NCI-H1930 (cell line): ENCODE measurements around the gene PPFIBP2.

Experiments
- DNase-seq, 2 experiments: peaks; one replicate each; lab custom pipeline; 2025; lab: John Stamatoyannopoulos, UW

The PPFIBP2 gene

DNA sequence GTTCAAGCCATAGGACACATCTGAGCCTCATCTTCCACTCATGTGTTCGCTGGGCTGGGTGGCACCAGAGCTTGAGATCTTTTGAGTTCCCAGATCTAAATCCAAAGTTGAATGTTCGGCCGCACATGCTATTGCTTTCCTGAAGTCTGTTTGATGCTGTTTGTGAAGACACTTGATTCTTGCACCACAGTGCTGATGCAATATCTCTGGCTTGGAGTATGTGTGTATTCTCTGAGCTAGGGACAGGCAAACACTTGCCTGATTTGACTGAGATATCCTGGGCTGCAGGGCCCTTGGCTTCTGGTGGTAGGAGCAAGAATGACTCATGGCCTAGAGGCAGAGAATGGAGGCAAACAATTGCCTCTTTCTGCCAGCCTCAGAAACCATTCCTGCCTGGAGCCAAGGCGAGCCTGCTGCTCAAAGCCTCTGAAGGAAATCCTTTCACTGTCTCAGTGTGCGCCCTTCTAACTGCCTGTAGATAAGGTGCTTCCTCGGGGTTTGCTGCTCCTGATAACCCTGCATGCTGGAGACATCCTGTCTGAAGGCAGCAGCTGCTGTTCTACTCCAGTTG is 86.5 kb downstream of the PPFIBP2 start:
- DNase-seq, result no peak

DNA sequence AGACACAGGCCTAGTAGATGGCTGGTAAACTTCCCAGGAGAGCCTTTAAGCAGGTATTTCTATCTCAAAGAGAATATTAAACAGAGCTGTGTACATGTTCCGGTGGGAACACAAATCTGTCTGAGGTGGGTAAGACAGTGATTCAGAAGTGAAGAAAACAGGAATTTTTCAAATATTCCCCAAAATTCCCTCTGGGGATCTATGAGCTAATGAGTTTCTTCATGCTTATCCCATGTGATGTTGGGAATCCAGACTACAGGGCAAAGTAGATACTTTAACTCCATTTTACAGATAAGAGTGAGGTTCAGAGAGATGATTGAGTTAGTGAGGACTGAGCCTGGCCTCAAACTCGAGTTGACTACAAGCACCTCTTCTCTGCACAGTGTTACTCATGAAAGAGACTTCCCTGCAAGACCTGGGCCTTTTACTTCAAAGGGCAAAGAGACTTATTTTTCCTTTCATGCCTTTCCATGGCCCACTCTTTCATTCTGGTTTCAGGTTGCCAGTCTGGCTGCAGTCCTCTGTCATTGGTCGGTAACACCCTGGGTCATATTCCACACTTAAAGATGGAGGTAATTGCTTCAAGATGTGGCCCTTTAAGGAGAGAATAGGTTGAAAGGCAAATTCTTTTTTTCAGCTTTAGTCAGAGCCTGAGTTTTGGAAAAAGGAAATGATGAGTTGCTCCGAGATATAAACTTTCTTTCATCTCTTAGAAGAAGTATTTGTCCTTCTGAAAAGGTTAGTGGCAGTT is 89.4 kb downstream of the PPFIBP2 start:
- DNase-seq, result no peak

DNA sequence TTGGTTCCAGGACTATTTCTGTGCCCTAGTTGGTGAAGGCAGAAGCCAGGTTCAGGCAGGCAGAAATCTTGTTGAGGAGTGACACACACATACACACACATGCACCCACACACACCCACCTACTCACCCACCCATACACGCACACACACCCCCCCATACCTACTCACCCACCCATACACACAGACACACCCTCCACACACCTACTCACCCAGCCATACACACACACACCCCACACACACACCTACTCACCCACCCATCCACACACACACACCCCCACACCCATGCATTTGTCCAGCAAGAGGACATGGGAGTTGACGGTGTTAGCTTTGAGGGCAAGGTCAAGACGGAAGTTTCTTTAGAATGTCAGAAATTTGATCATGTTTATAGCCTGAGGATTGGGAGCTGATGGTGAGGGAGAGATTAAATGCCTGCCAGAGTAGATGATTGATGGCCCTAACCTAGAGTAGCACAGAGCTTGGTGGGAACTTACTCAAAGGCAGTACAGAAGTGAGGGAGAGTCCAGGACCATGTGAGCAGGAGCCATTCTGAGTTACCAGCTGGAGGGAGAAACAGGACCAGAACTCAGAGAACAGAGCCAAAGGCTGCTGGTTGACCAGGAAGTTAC is 90.6 kb downstream of the PPFIBP2 start:
- DNase-seq, result no peak

DNA sequence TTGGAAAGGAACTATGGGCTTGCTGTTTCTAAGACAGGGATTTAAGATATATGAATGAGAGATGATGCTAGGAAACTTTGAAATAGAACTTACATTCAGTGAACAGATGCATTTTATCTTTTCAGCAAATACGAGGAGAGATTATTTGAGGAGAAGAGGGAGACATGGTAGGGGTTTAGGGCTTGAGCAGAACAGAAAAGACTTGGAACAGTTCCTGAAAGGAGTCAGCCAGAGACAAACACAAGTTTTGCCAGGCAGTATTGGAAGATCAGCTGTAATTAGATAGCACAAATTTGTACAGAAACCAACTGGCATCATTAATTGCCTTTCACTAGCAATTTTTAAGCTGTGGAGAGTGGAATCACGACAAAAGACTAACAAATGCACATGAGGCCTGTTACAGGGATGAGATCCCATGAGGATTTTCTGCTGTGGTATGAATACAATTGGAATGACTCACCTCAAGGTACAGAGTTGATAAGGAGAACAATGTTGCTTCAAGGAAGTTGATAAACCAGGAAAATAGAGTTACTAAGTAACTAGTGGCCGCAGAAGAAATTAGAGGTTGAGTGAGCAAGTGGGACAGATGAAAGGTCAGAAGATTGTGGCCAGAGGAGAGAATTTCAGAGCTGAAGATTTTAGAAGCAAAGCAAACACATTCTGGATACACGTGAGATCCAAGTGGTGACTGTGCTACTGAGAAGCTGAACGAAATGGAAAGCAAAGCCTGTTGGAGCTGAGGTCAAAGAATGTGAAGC is 91.6 kb downstream of the PPFIBP2 start:
- DNase-seq, result no peak

DNA sequence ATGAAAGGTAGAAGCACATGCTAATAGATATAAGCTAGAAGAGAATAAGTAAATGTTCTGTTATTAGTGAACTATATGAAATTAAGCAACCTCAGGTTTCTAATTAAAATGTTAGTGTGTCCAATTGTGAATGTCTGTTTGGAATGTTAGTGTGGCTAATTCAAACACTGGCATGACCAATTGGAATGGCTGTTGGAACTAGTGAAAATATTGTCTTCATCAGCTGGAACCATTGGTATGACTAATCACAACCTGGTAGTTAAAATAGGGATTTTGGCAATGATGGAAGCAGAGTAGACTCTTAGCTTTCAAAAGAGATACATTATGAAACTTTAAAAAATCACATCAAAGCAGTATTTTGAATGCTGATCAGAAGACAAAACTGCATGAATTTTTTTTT is 92.7 kb downstream of the PPFIBP2 start:
- no peak for DNase-seq

GRCh38 chr11:7609015-7609414 is 95.2 kb downstream of the PPFIBP2 start:
- DNase-seq, result no peak

DNA sequence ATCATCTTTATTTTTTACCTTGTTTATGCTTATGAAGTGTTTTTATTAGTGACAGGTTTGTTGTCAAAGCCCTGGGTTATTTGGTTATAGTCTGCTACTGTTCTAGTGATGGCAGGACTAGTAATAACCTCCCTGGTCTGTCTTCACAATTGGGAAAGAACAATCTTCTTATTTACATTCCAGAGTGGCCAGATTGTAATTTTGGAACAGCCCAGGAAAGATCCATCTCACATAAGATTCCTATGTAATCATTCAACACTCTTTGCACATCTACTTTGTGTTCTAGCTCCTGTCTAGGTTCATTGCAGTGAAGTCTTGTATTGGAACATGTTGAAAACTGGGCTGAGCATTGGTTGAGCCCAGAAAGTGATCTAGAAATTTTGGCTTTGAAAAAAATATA is 95.7 kb downstream of the PPFIBP2 start:
- DNase-seq, result no peak

DNA sequence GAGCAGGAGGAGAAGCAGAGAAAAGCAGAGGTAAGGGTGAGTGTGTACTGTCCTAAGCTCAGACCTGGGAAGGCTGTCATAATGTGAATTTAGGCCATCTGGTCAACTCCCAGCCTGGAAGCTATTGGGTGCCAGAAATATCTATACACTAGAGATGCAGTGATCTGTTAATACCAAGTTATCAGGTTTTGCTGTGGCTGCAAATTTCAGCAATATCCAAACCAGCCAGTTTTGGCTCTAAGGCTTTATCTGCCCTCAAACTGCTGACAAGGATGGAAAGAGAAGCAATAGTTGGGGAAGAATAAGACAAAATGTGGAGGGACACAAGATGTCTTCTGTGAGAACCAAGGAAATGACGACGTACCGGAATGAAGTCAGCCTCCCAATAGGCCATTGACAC is 96.6 kb downstream of the PPFIBP2 start:
- DNase-seq, result no peak

DNA sequence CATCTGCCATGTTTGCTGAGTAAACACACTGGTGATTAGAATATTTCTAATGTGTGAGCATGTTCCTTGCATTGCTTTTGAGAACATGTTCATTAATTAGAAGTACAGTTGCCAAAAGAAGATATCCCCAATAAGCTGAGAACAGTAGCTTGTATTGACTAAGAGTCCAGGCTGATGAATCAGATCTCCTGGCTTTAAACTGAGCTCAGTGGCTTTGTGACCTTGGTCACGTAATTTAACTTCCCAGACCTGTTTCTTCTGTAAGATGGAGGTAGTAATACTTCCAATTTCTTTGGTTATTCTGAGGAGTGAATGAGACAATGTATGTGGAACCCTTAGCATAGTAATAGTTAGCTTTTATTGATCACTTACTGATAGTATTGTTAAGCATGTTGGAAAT is 97.6 kb downstream of the PPFIBP2 start:
- DNase-seq, result no peak

DNA sequence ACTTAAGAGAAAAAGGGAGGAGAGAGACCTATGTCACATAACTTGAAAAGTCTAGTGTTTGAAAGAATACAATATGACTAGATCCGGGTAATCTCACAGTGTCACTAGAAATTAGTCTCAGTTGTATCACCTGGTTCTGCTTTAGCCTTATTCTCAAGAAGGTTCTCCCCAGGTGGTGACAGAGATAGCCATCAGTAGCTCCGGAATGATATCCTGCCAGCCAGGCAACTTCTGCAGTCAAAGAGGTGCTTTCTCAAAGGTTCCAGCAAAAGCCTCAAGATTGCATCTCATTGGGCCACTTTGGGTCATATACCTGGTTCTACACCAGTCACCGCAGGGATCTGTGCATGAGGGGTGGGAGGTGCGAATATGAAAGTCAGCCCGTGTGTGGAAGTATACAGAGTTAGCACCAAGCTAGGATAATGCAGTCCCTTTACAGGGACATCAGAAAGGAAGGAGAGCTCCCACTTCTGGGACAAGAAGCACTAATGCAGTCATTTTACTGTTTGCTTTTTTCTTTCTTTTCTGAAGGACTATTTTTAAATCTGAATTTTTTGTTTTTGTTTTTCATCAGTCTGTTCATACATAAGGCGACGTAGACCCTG is 98.4 kb downstream of the PPFIBP2 start:
- no peak for DNase-seq

- DNase-seq, result no peak
Measured at GRCh38 chr11:7612661-7613393, 99.0 kb downstream of the PPFIBP2 start.

DNA sequence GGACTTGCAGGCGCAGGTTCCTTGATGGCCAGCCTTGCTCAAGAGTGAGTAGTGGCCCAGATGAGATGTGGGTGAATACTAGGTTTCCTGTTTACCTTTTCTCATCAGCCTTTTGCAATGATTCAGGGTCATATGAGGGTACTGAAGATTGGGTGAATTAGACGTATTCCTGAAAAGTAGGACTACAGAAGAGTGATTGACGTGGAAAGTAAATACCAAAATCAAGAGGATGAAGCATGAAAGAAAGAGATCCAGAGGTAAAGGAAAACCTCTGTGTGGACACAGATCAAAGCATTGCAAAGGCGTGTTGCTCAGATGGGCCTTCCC is 99.6 kb downstream of the PPFIBP2 start:
- no peak for DNase-seq

DNA sequence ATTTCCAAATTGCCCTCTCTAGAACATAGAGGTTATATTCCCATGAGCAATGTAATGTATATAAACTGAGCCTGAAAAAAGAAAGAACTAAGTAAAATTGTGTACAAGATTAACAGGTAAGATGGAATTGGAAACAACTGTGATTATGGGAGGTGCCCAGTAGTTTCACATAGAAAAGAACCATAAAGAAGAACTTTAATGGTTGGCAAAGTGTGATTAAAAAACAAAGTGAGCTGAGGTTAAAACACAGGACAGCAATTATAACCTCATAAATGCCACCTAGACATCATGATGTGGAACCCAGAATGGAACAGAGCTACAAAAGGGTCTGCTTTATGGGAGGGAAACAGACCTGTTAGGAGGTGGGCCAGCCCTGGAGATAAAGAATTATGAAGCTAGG is 100.9 kb downstream of the PPFIBP2 start:
- DNase-seq, result no peak

DNA sequence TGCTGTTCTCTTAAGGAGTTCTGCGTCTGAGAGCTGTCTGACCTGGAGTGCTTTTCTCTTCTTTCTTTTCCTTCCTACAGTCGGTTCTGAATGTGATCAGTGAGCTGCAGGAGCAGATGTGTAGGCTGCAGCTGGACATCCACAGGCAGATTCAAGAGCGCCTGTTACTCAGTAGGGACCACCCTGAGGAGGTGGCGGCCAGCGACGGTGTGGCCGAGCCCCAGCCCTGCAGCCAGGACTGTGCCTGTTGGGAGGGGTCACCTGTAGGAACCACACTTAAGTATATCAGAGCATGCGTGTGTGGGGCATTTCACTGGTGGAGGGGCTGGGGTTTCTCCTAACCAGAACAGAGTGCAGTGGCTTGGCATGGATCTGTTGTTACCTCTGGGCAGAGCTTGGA is 103.2 kb downstream of the PPFIBP2 start:
- DNase-seq, result no peak

DNA sequence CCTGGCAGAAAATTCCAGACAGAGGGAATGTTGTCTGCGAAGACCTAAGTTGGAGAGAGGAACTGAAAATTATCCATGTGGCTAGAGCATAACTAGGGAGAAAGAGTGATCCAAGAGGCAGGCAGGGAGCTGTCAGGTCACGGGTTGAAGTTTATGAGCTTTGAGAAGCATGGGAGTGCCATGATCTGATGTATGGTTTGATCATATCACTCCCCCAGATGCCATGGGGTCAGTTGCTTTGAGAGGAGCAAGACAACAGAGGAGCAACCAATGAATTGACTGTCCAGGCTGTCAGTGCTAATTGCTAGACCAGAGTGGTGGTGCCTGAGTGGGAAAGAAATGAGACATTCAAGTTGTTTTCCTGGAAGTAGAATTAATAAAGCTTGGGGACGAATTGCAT is 105.5 kb downstream of the PPFIBP2 start:
- no peak for DNase-seq

DNA sequence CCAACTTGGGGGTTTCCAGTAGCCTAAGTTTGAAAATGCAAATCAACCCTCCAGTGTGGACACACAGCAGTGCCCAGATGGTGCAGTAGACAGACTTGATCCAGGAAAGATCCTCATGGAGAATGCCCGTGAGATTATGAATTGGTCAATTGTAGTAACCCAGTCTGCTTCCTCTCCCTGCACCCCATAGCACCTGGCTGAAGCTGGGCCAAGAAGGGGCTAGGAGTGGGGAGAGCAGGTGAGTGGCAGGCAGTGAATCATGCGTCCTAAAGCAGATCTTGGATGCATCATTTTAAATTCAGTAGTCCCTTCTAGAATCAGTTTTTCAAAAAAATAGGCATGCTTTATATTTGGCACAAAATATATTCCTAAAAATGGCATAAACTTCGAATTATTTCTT is 107.3 kb downstream of the PPFIBP2 start:
- DNase-seq, result no peak

DNA sequence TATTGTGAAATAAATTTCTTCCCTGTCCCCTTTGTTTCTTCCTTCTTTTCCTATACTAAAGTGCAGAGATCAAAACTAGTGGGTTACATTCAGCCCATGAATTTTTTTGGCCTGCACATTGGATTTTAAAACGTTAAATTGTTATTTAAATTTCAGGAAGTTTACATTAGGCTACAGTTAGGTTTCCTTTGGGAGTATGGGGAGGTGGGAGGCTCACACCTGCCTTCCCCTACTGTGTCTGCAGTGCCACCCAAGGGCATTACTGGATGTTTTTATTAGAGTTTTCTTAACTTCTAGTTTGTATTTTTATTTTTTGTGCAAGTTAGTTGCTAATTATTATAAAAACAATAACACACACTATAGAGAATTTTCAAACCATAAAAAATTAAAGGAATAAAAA is 107.8 kb downstream of the PPFIBP2 start:
- DNase-seq, result no peak

GRCh38 chr11:7622721-7623120 is 108.9 kb downstream of the PPFIBP2 start:
- no peak for DNase-seq

- DNase-seq, result no peak
Measured at GRCh38 chr11:7628660-7629059, 114.9 kb downstream of the PPFIBP2 start.

- DNase-seq, result no peak
Measured at GRCh38 chr11:7630002-7630401, 116.2 kb downstream of the PPFIBP2 start.

DNA sequence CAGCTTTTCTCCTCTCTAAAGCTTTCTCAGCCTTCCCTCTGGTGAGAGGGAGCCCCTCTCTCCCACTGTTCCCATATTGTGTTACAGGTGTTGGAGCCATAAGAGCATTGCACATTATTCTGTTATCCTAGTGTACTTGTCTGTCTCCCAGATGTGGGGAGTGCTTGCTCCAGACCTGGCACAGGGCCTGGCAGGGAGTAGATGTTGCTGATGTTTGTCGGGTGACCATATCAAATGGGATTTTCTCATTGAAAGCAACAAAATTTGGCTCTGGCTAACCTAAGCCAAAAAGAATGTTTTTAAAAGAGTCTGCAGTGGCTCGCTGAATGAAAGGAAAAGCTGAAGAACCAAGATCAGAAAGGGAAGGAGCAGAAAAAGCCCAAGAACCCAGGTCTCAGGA is 118.4 kb downstream of the PPFIBP2 start:
- DNase-seq, result no peak

- DNase-seq, result no peak
Measured at GRCh38 chr11:7635137-7635536, 121.3 kb downstream of the PPFIBP2 start.
